Fibroblast of the aortic adventitia (primary cell): ENCODE results near the gene MCM5. TPM values are rescaled to one million over a fixed set of nuclear protein-coding genes. Genes with fewer than 3 reads are reported as not detected.

Experiments
- DNase-seq: peaks from one replicate; pipeline ENCODE4 v3.0.0-alpha.2; 2010; ENCODE audit warnings: low read depth
- H3K4me3 ChIP-seq: 2 replicates; pipeline ENCODE4 v1.5.1; 2011; ENCODE audit warnings: low read depth, mild to moderate bottlenecking, control low read depth, low read length, moderate library complexity
- CTCF ChIP-seq: IDR thresholded peaks from 2 replicates; pipeline ENCODE4 v1.5.1; 2011; ENCODE audit warnings: mild to moderate bottlenecking, low read length, control low read depth, inconsistent platforms; ENCODE audit not compliant: insufficient read depth
- total RNA-seq: library from RNA; depleted of rRNA; stranded (reverse); fragments of >200 nt; gene quantifications from 2 replicates; pipeline ENCODE4 v1.2.3, GENCODE V29; 2012; ENCODE audit warnings: low replicate concordance

MCM5 gene
- total RNA-seq, 1 donor, result 76.9 TPM

- DNase-seq, result no peak
- TF ChIP-seq CTCF, result no peak
- no peak overlapping the region for H3K4me3 ChIP-seq
Measured at GRCh38 chr22:35369996-35370395, 29.9 kb upstream of the MCM5 start.

GRCh38 chr22:35373781-35374180, 26.2 kb upstream of the MCM5 start:
- no peak overlapping the region for H3K4me3 ChIP-seq
- no peak for DNase-seq
- TF ChIP-seq CTCF, result no peak

- DNase-seq, result peak; percentile 70
- TF ChIP-seq CTCF, result no peak
- H3K4me3 ChIP-seq, result no peak overlapping the region
Measured at GRCh38 chr22:35375031-35375430, 24.9 kb upstream of the MCM5 start.

- peak; percentile 29 for DNase-seq
- H3K4me3 ChIP-seq, result no peak overlapping the region
- no peak for TF ChIP-seq CTCF
Measured at GRCh38 chr22:35375526-35375925, 24.4 kb upstream of the MCM5 start.

DNA sequence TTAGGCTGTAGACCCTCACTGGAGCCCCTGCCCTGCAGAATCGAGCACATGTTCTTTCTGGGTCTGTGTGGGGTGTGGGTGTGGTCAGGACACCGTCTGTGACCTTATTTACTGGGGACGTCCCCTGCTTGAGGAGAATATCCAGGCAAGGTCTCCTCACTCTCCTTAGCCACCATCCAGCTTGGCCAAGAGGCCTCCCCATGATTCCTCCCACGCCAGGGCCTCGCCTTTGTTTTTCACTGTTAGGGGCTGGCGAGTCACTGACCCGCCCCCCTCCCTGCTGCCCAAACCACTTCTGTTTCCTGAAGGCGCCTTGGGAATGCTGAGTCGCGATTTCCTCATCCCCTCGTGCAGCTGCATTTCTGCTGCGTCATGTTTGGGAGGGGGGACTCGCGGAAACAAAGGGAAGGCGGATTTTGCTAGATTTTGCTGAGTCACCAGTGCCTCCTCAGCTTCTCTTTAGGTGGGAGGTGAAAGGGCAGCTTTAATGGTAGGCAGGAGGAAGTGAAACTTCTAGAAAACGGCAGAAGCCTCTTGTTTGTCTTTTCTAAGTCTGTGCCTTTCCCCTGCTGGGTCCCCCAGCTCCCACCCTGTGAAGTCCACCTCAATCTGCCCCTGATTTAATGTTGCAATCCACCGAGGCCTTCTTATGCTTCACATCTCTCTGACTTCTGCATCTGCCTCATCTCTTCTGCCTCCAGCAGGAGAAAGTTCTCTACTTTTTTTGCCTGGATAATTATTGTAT, 23.0 kb upstream of the MCM5 start:
- no peak overlapping the region for H3K4me3 ChIP-seq
- DNase-seq, result peak; percentile 99
- TF ChIP-seq CTCF, result no peak

DNA sequence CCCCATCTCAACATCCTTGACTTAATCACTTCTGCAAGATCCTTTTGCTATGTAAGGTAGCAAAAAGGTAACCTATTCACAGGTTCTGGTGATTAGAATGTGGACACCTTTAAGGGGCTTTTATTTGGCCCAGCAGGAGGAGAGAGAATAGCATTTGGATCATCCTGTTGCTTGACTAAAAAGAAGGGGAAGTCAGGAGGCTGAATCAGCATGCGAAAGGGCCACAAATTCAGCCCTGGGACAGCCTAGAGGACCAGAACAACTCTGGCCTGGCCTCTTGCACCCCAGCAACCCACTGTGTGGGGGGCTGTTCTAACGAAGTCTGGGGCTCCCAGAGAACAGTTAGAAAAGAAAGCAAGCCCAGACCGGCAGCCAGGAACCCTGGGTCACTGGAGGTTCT, 22.2 kb upstream of the MCM5 start:
- TF ChIP-seq CTCF, result no peak
- DNase-seq, result no peak
- no peak overlapping the region for H3K4me3 ChIP-seq

GRCh38 chr22:35378621-35379020, 21.3 kb upstream of the MCM5 start:
- DNase-seq, result no peak
- TF ChIP-seq CTCF, result no peak

More at GRCh38 chr22:35378621-35379020, 21.3 kb upstream of the MCM5 start:
- no peak overlapping the region for H3K4me3 ChIP-seq
